Fibroblast of the aortic adventitia (primary cell): ENCODE measurements around the gene COL4A2. TPM values are rescaled to one million over a fixed set of nuclear protein-coding genes. Genes with fewer than 3 reads are reported as not detected.
A peak's percentile ranks its signal among the peaks of the same experiment; 100 is the strongest.

Experiments
- DNase-seq: peaks from one replicate; pipeline ENCODE4 v3.0.0-alpha.2; 2010; ENCODE audit warnings: low read depth
- H3K4me3 ChIP-seq: 2 replicates; pipeline ENCODE4 v1.5.1; 2011; ENCODE audit warnings: low read depth, mild to moderate bottlenecking, control low read depth, low read length, moderate library complexity
- CTCF ChIP-seq: IDR thresholded peaks from 2 replicates; pipeline ENCODE4 v1.5.1; 2011; ENCODE audit warnings: mild to moderate bottlenecking, low read length, control low read depth, inconsistent platforms; ENCODE audit not compliant: insufficient read depth
- total RNA-seq: library from RNA; depleted of rRNA; stranded (reverse); fragments of >200 nt; gene quantifications from 2 replicates; pipeline ENCODE4 v1.2.3, GENCODE V29; 2012; ENCODE audit warnings: low replicate concordance

COL4A2 gene
- total RNA-seq, 1 donor, result 53.3 TPM

GRCh38 chr13:110307767-110308655 is 927 bp downstream of the COL4A2 start:
- peak overlapping the region; percentile 74 for H3K4me3 ChIP-seq
- TF ChIP-seq CTCF, result no peak
- DNase-seq, result peak; percentile 66

- no peak for TF ChIP-seq CTCF
- peak overlapping the region; percentile 74 for H3K4me3 ChIP-seq
- peak; percentile 11 for DNase-seq
Observed at GRCh38 chr13:110308656-110309359, 1.7 kb downstream of the COL4A2 start.

- no peak for DNase-seq
- no peak for TF ChIP-seq CTCF
Observed at GRCh38 chr13:110309661-110310524, 2.8 kb downstream of the COL4A2 start.

GRCh38 chr13:110310541-110311442 is 3.7 kb downstream of the COL4A2 start:
- no peak for DNase-seq
- H3K4me3 ChIP-seq, result no peak overlapping the region
- no peak for TF ChIP-seq CTCF

More at GRCh38 chr13:110309661-110310524, 2.8 kb downstream of the COL4A2 start:
- no peak overlapping the region for H3K4me3 ChIP-seq

GRCh38 chr13:110311443-110312338 is 4.6 kb downstream of the COL4A2 start:
- no peak overlapping the region for H3K4me3 ChIP-seq
- no peak for TF ChIP-seq CTCF
- DNase-seq, result no peak
